Esophagus squamous epithelium (tissue), 5 donors: ENCODE data around the gene POR. TPM values are rescaled to one million over a fixed set of nuclear protein-coding genes. Genes with fewer than 3 reads are reported as not detected.

Experiments used
- DNase-seq: peaks from one replicate; lab custom pipeline; 2025; lab: John Stamatoyannopoulos, UW
- H3K27ac ChIP-seq, 4 donors: fragments of 200-600 bp; sonication (generic); one replicate each; pipeline ENCODE4 v1.5.1; 2016 to 2019; ENCODE audit warnings: mild to moderate bottlenecking in 1 of 4
- H3K27me3 ChIP-seq, 4 donors: fragments of 200-600 bp; sonication (generic); 1 replicate in 3 of 4; 2 replicates in 1 of 4; pipeline versions ENCODE4 v1.5.1 to v1.6.0; 2017 to 2021; ENCODE audit warnings: antibody characterized with exemption in 1 of 4
- H3K36me3 ChIP-seq, 3 donors: fragments of 200-600 bp; sonication (generic); one replicate each; pipeline ENCODE4 v1.5.1; 2016 to 2019
- H3K4me1 ChIP-seq, 3 donors: fragments of 200-600 bp; sonication (generic); one replicate each; pipeline ENCODE4 v1.5.1; 2017 to 2019
- H3K4me3 ChIP-seq, 4 donors: fragments of 200-600 bp; sonication (generic); 1 replicate in 3 of 4; 2 replicates in 1 of 4; pipeline ENCODE4 v1.5.1; 2016 to 2019; ENCODE audit warnings: mild to moderate bottlenecking in 2 of 4, moderate library complexity in 1 of 4
- H3K9me3 ChIP-seq, 3 donors: fragments of 200-600 bp; sonication (generic); one replicate each; pipeline ENCODE4 v1.5.1; 2016 to 2019
- CTCF ChIP-seq, 6 experiments: fragments of 450-650 bp in 4 of 6; fragments of 200-600 bp in 2 of 6; sonication (generic) in 2 of 6; IDR thresholded peaks; one replicate each; pipeline ENCODE4 v1.5.1; 2016 to 2019; ENCODE audit warnings: antibody characterized with exemption in 6 of 6, mild to moderate bottlenecking in 4 of 6, moderate library complexity in 4 of 6
- POLR2A ChIP-seq, 4 donors: fragments of 450-650 bp; IDR thresholded peaks; one replicate each; pipeline ENCODE4 v1.6.1; 2017; ENCODE audit warnings: antibody characterized with exemption in 4 of 4, mild to moderate bottlenecking in 4 of 4, moderate library complexity in 3 of 4
- WGBS, 2 donors: methylation state at CpG; one replicate each; pipeline ENCODE4 v1.1.5; 2018; 5-methylcytosine and 5-hydroxymethylcytosine counted together
- intact Hi-C: fragments of 100-400 bp; cut with DNase I; formaldehyde crosslinking; loops from one replicate; pipeline ENCODE4 v1.15.0; 2022
- total RNA-seq, 4 donors: library from RNA; depleted of rRNA; stranded (reverse); fragments of >200 nt; gene quantifications; one replicate each; pipeline ENCODE4 v1.1.0, GENCODE V29; 2016
- donor health status: DM: yes; HTN: yes; CAD: no.

The POR gene
- 100 to 1,000 TPM in 1 of 4 donors, 10 to 100 TPM in 3; 71.0 to 116 (median 81.6) TPM for total RNA-seq

DNA sequence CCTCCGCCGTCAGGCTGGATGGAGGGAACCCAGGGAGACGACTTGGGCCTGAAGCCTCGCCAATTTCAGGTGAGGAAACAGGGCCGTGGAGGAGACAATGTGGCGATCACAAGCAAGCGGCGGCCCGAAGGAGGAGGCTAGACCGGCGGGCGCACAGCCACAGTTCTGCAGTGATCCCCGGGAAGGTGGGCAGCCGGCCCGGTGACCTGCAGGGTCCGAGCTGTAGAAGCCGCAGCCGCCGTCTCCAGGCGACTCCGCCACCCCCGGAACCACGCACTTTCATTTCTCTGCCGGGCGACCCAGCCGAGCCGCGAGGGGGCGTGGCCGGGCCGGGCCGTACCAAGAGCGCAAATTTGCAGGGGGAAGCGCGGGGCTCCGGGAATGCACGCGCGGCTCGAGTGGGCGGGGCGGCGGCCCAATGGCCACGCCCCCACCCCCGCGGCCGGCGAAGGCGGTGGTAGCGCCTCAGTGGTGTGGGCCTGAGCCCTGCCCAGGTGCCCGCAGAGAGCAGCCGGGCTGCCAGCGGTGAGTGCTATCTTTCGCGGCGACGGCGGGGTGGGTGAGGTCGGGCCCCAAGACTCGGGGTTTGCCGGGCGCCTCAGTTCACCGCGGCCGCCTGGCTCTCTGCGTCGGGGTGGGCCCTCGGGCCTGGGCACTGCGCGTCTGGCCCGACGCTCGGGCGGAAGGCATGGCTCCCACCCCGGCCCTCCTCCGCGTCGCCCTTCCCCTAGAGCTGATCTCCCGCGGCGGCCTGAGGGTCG, at the start of gene POR:
POR (plus strand) TSS at position 501 of the 761 bp plus-strand sequence. CDS start 38,847 bp downstream, outside the sequence.
- Histone ChIP-seq H3K9me3 (no peaks in the 10 kb centered on the region), H3K4me1 (peaks cover 11 to 47% (median 12%) of the 10 kb centered on the region in 3 donors), H3K27ac (peak within 1 kb of the TSS; percentile 93 to 98 (median 94)), H3K4me3 (peak within 1 kb of the TSS; percentile 93 to 100 (median 96)), H3K27me3 (no peaks in the 10 kb centered on the region), H3K36me3 (no peaks in the 10 kb centered on the region)
- intact Hi-C loops = no loop called here
- peak; percentile 61 for DNase-seq
- TF ChIP-seq POLR2A (IDR thresholded peaks at IDR 0.05) (peak in 3 of 4 donors; percentile 79 to 99 (median 99)), CTCF (IDR thresholded peaks at IDR 0.05) (peak in 5 of 6 experiments; percentile 26 to 55 (median 38))
- WGBS, 2 donors = 0% methylated on average over 1 of the region's 82 CpGs; no CpG with 5 or more reads in 1 of the 2 donors

DNA sequence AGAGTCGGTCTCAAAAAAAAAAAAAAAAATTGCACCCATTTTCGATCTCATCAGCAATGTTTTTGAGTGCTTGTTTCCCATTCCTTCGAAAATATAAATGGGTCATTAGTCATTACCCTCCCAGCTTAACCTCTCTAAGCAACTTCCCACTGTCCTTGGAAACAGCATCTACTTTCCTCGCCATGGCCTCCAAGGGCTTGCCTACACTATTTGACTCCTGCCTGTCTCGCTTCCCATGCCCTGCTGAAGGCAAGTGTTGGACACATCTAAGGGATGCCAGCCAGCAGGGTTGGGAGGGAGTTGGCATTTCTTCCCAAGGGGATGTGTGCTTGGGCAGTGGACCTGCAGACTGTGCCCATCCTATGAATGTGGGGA, 48.9 kb upstream of the POR start:
- TF ChIP-seq POLR2A (IDR thresholded peaks at IDR 0.05) (no peak), CTCF (IDR thresholded peaks at IDR 0.05) (no peak)
- H3K9me3 ChIP-seq = no peaks in the 10 kb centered on the region
- intact Hi-C loops = loop anchor here (5.0 kb wide), 1 partner anchor 156 kb away; no protein-coding TSS in a partner anchor
- no peak overlapping the region for H3K4me3 ChIP-seq
- DNase-seq = no peak
- H3K27ac ChIP-seq = no peak overlapping the region
- 42 to 51% methylated on average over 4 to 5 of the region's 5 CpGs for WGBS, 2 donors
- H3K4me1 ChIP-seq = peaks cover 0 to 9% (median 3%) of the 10 kb centered on the region in 3 donors
- H3K36me3 ChIP-seq = no peaks in the 10 kb centered on the region
- no peaks in the 10 kb centered on the region for H3K27me3 ChIP-seq

DNA sequence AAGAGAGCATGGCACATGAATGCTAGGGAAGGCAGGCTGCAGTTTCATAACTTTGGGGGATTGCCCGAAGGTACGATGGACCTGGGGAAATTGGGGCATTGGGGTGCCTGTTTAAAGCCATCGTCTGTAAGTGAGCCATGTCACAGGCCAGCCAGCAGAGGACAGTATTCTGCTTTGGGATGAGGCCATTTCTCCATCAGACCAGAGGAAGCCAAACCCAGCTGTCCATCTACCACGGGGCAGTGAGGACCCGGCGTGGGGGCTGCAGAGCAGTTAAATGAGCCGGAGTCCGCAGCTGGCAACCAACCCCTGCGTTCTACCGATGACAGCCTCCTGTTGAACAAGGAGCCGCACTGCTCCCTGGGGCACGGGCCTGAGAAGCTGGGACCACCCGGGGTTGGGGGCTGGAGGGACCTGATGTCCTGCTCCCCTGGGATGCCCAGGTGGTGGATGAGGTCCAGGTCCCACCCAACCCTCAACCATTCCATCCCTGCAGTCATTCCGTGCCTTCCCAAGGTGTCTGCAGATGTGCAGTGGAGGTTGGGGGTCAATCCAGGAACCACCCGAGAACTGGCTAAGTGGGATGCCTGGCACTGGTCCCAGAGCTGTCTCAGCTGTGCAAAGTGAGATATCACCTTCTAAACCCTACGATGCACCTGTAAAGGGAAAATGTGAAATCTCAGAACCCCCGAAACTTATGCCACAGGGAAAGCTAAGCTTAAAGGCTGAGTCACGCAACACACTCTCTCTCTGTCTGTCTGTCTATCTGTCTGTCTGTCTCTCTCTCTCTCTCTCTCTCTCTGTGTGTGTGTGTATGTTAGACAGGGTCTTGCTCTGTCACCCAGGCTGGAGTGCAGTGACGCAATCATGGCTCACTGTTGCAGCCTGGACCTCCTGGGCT, 48.2 kb upstream of the POR start:
- Histone ChIP-seq H3K36me3 (no peaks in the 10 kb centered on the region), H3K9me3 (no peaks in the 10 kb centered on the region), H3K27me3 (no peaks in the 10 kb centered on the region), H3K4me1 (peaks cover 0 to 11% (median 3%) of the 10 kb centered on the region in 3 donors), H3K27ac (no peak overlapping the region), H3K4me3 (no peak overlapping the region)
- intact Hi-C loops = loop anchor here (5.0 kb wide), 1 partner anchor 156 kb away; no protein-coding TSS in a partner anchor
- WGBS, 2 donors = 45 to 55% methylated on average over 9 of the region's 19 CpGs
- TF ChIP-seq CTCF (IDR thresholded peaks at IDR 0.05) = peak; percentile 68 to 93 (median 88)
- no peak for TF ChIP-seq POLR2A (IDR thresholded peaks at IDR 0.05)
- DNase-seq = no peak

DNA sequence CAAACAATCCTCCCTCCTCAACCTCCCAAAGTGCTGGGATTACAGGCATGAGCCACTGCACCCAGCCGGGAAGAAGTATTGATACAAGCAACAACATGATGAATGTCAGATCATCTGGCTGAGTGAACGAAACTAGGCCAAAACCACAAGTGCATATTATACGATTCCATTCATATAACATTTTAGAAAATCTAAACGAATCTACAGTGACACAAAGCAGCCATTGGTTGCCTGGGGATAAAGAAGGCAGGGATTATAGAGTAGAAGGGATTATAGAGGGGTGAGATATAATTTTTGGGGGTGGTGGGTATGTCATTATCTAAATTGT, 47.6 kb upstream of the POR start:
- 41 to 68% methylated on average over 4 of the region's 4 CpGs for WGBS, 2 donors
- TF ChIP-seq POLR2A (IDR thresholded peaks at IDR 0.05) (no peak), CTCF (IDR thresholded peaks at IDR 0.05) (no peak)
- no peak overlapping the region for H3K27ac ChIP-seq
- no peak overlapping the region for H3K4me3 ChIP-seq
- no peaks in the 10 kb centered on the region for H3K9me3 ChIP-seq
- H3K4me1 ChIP-seq = peaks cover 2 to 17% (median 3%) of the 10 kb centered on the region in 3 donors
- H3K27me3 ChIP-seq = no peaks in the 10 kb centered on the region
- DNase-seq = no peak
- intact Hi-C loops = loop anchor here (5.0 kb wide), 1 partner anchor 155 kb away; no protein-coding TSS in a partner anchor
- H3K36me3 ChIP-seq = no peaks in the 10 kb centered on the region
